OCI-LY7 (cell line): Measurements from ENCODE around the gene SSBP4. TPM values are rescaled to one million over a fixed set of nuclear protein-coding genes. Genes with fewer than 3 reads are reported as not detected.

Experiments
- BruUV-seq: library from RNA; stranded (reverse); fragments of 400-500 nt; replicated peaks from 2 replicates; lab custom pipeline; 2021; lab: Mats Ljungman, UMichigan
- CTCF ChIA-PET: fragments of 300-600 bp; sonication (Branson Sonifier 250); formaldehyde crosslinking; loops from one replicate; lab custom pipeline; 2022; ENCODE audit warnings: antibody characterized with exemption; ENCODE audit not compliant: unreplicated experiment; lab: Charles Lee
- POLR2A ChIA-PET: fragments of 300-600 bp; sonication (Branson Sonifier 250); formaldehyde crosslinking; loops from one replicate; lab custom pipeline; 2022; ENCODE audit warnings: antibody characterized with exemption; lab: Charles Lee
- DNase-seq: peaks from one replicate; pipeline ENCODE4 v3.0.0-alpha.2; 2015; ENCODE audit warnings: low spot score
- H2AFZ ChIP-seq: fragments of 200-600 bp; sonication (generic), shearing (Covaris generic); 2 replicates; pipeline ENCODE4 v1.6.1; 2014; ENCODE audit warnings: mild to moderate bottlenecking, antibody characterized with exemption, low read length, moderate library complexity
- H3K27ac ChIP-seq: fragments of 200-600 bp; sonication (generic); 2 replicates; pipeline ENCODE4 v1.5.1; 2014; ENCODE audit warnings: mixed run types, low read depth, mild to moderate bottlenecking, moderate library complexity, low read length, inconsistent platforms; ENCODE audit not compliant: poor library complexity, severe bottlenecking
- H3K36me3 ChIP-seq: fragments of 200-600 bp; sonication (generic); 2 replicates; pipeline ENCODE4 v1.6.1; 2014; ENCODE audit warnings: mild to moderate bottlenecking, antibody characterized with exemption, low read length, moderate library complexity, mixed read lengths; ENCODE audit not compliant: insufficient read depth
- H3K4me1 ChIP-seq: fragments of 200-600 bp; sonication (generic); 2 replicates; pipeline ENCODE4 v1.5.1; 2014; ENCODE audit warnings: mild to moderate bottlenecking, low read length; ENCODE audit not compliant: insufficient read depth, poor library complexity, severe bottlenecking
- H3K4me2 ChIP-seq: fragments of 200-600 bp; sonication (generic); 2 replicates; pipeline ENCODE4 v1.6.1; 2014; ENCODE audit warnings: mild to moderate bottlenecking, low read length
- H3K4me3 ChIP-seq: fragments of 200-600 bp; sonication (generic); 2 replicates; pipeline ENCODE4 v1.5.1; 2014; ENCODE audit warnings: mild to moderate bottlenecking, low read depth, low read length; ENCODE audit not compliant: poor library complexity, severe bottlenecking
- H3K79me2 ChIP-seq: fragments of 200-600 bp; sonication (generic); 2 replicates; pipeline ENCODE4 v1.6.1; 2016; ENCODE audit warnings: low read depth, mild to moderate bottlenecking, low read length, moderate library complexity, mixed read lengths; ENCODE audit not compliant: insufficient read depth
- H3K9me2 ChIP-seq: fragments of 200-600 bp; sonication (generic); 2 replicates; pipeline ENCODE4 v1.6.1; 2016; ENCODE audit warnings: mild to moderate bottlenecking, low read length, mixed read lengths; ENCODE audit not compliant: insufficient read depth
- H3K9me3 ChIP-seq: fragments of 200-600 bp; sonication (generic); 2 replicates; pipeline ENCODE4 v1.6.1; 2014; ENCODE audit warnings: mild to moderate bottlenecking, mixed run types, low read length, mixed read lengths
- H4K20me1 ChIP-seq: fragments of 200-600 bp; sonication (generic); 2 replicates; pipeline ENCODE4 v1.6.1; 2014; ENCODE audit warnings: mild to moderate bottlenecking, antibody characterized with exemption, low read length, moderate library complexity, mixed read lengths; ENCODE audit not compliant: insufficient read depth
- EZH2phosphoT487 ChIP-seq: fragments of 200-600 bp; sonication (generic); IDR thresholded peaks from 2 replicates; pipeline ENCODE4 v1.6.1; 2018; ENCODE audit warnings: low read depth, borderline replicate concordance, mild to moderate bottlenecking, mixed run types, antibody characterized with exemption, low read length, moderate library complexity, mixed read lengths
- intact Hi-C: fragments of 100-400 bp; cut with micrococcal nuclease; formaldehyde crosslinking; loops from one replicate; pipeline ENCODE4 v1.10.0; 2022; ENCODE audit not compliant: unreplicated experiment
- total RNA-seq, 2 experiments: library from RNA; depleted of rRNA in 1 of 2; stranded (reverse); fragments of >200 nt in 1 of 2; shearing (Covaris generic) in 1 of 2; gene quantifications; 2 replicates each; pipeline ENCODE4 v1.2.3, GENCODE V29; 2014 to 2022
- TF ChIP-seq, protein P1 (sequence below): fragments of 200-600 bp; sonication (generic); conservative IDR thresholded peaks from 2 replicates; pipeline ENCODE4 v1.5.1; 2014; ENCODE audit warnings: mild to moderate bottlenecking, antibody characterized with exemption, low read length, moderate library complexity, mixed read lengths

The SSBP4 gene
- total RNA-seq, 2 experiments from 2014 or later = 92.9 to 117 TPM

DNA sequence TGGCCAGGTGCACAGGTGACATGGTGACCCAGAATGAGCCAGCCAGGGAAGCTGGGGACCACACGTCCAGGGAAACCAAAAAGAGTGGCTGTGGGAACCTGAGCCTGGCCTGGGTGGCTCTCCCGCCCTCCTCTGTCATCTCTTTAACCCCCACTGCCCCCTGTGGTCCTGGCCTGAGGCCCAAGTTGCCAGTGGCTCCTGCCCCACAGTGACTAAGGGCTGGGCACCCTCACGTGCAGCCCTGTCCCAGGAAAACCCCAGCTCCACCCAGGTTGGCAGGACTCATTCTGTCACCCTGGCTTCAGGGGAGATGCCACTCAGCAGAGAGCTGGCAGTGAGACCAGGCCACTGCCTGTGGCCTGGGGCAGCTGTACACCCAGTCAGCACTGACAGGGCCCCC, 49.3 kb downstream of the SSBP4 start:
- ChIA-PET POLR2A (no interaction called here), CTCF (no interaction called here)
- Histone ChIP-seq H4K20me1 (no peaks in the 10 kb centered on the region), H3K4me3 (no peak overlapping the region), H3K9me2 (no peaks in the 10 kb centered on the region), H3K4me1 (no peaks in the 10 kb centered on the region), H3K36me3 (peaks cover 18% of the 10 kb centered on the region; the same call in 1 of the 2 replicates), H3K27ac (no peak overlapping the region), H3K79me2 (no peaks in the 10 kb centered on the region), H3K4me2 (no peak overlapping the region), H3K9me3 (no peaks in the 10 kb centered on the region), H2AFZ (no peak overlapping the region)
- intact Hi-C loops = no loop called here
- TF ChIP-seq, protein P1, sequence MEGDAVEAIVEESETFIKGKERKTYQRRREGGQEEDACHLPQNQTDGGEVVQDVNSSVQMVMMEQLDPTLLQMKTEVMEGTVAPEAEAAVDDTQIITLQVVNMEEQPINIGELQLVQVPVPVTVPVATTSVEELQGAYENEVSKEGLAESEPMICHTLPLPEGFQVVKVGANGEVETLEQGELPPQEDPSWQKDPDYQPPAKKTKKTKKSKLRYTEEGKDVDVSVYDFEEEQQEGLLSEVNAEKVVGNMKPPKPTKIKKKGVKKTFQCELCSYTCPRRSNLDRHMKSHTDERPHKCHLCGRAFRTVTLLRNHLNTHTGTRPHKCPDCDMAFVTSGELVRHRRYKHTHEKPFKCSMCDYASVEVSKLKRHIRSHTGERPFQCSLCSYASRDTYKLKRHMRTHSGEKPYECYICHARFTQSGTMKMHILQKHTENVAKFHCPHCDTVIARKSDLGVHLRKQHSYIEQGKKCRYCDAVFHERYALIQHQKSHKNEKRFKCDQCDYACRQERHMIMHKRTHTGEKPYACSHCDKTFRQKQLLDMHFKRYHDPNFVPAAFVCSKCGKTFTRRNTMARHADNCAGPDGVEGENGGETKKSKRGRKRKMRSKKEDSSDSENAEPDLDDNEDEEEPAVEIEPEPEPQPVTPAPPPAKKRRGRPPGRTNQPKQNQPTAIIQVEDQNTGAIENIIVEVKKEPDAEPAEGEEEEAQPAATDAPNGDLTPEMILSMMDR = no peak
- TF ChIP-seq EZH2phosphoT487 = no peak
- DNase-seq = no peak
- no TSS peak for BruUV-seq

DNA sequence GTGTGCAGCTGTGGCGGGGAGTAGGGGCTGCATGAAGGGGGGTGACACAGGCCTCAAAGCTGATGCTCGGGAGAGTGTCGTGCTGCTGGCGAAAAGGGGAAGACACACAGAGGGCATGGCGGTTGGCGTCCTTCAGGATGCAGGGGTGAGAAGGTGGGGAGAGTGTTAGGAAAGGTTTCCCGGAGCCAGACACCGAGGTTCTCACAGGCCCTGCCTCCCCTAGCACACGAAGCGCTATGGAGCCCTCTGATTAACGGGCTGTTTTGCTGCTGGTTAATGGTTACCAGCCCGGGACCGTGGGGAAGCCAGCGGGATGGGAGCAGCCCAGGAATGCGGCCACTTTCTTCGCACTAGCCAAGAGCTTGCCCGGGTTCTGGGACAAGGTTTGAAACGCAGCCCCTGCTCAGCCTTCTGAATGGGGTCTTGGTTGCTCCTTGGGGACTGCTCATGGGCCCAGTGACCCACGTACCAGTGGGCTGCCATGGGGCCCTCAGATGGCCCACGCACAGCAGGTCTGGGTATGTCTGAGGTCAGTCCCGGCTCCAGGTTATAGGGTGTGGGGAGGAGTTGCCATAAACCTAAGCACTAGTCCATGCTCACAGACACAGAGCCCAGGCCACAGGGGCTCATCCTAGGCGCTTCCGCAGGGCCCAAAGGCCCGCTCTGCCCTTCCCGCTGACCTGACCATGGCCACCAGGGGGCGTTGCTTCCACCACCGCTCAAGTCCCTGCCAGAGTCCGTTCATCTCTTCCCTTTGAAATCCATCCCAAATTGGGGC, 50.1 kb downstream of the SSBP4 start:
- CTCF ChIA-PET = interaction anchor here (0.6 kb wide), 1 partner anchor 32 kb away, joined by 7 read pairs; no protein-coding TSS in a partner anchor
- Histone ChIP-seq H3K36me3 (peaks cover 14% of the 10 kb centered on the region; the same call in 1 of the 2 replicates), H2AFZ (no peak overlapping the region), H3K4me1 (no peaks in the 10 kb centered on the region), H4K20me1 (no peaks in the 10 kb centered on the region), H3K9me3 (no peaks in the 10 kb centered on the region), H3K4me3 (no peak overlapping the region), H3K79me2 (no peaks in the 10 kb centered on the region), H3K27ac (no peak overlapping the region), H3K9me2 (no peaks in the 10 kb centered on the region), H3K4me2 (no peak overlapping the region)
- POLR2A ChIA-PET = no interaction called here
- no peak for TF ChIP-seq EZH2phosphoT487
- TF ChIP-seq, protein P1 = peak; percentile 81
- peak; percentile 45 for DNase-seq
- BruUV-seq = no TSS peak
- intact Hi-C loops = no loop called here

DNA sequence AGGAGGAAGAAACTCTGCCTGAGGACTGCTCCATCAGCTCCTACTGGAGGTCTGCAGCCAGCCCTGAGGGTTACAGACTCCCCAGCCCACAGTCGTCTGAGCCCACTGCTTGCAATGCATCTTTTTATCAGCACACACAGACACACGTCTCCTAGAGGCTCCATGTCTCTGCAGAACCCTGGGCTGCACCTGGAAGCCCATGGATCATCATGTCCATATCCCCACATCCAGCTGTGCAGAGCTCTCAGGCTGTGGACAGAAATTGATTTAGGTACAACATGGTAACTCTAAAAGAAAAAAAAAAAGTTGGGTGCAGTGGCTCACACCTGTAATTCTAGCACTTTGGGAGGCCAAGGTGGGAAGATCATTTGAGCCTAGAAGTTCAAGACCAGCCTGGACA, 51.6 kb downstream of the SSBP4 start:
- no peak overlapping the region for H3K4me3 ChIP-seq
- no peaks in the 10 kb centered on the region for H3K9me3 ChIP-seq
- ChIA-PET CTCF (no interaction called here), POLR2A (interaction anchor here (0.6 to 1.3 kb wide), 2 partner anchors 34 to 100 kb away, joined by 3 to 5 read pairs; no protein-coding TSS in a partner anchor)
- no peak overlapping the region for H3K27ac ChIP-seq
- intact Hi-C loops = loop anchor here (1.0 to 5.0 kb wide), 2 partner anchors 117 to 205 kb away; partner anchors contain the start of gene REX1BD
- TF ChIP-seq, protein P1 = no peak
- no peak for TF ChIP-seq EZH2phosphoT487
- no peak overlapping the region for H2AFZ ChIP-seq
- H3K4me2 ChIP-seq = no peak overlapping the region
- peaks cover 8% of the 10 kb centered on the region; the same call in 1 of the 2 replicates for H3K36me3 ChIP-seq
- no peaks in the 10 kb centered on the region for H3K9me2 ChIP-seq
- no TSS peak for BruUV-seq
- H3K4me1 ChIP-seq = no peaks in the 10 kb centered on the region
- H4K20me1 ChIP-seq = no peaks in the 10 kb centered on the region
- DNase-seq = no peak
- no peaks in the 10 kb centered on the region for H3K79me2 ChIP-seq
